Ascending aorta (tissue), 2 donors: ENCODE measurements around the gene SNX2. TPM values are rescaled to one million over a fixed set of nuclear protein-coding genes. Genes with fewer than 3 reads are reported as not detected.

Experiments used
- DNase-seq, 2 donors: peaks; one replicate each; pipeline ENCODE4 v3.0.0-alpha.2; 2019; ENCODE audit warnings: low spot score in 2 of 2
- H3K27ac ChIP-seq, 2 donors: fragments of 200-600 bp; sonication (generic); one replicate each; pipeline ENCODE4 v1.5.1; 2016 to 2017; ENCODE audit warnings: mild to moderate bottlenecking in 1 of 2
- H3K27me3 ChIP-seq: fragments of 200-600 bp; sonication (generic); one replicate; pipeline ENCODE4 v1.5.1; 2017
- H3K36me3 ChIP-seq, 2 donors: fragments of 200-600 bp; sonication (generic); one replicate each; pipeline ENCODE4 v1.5.1; 2016
- H3K4me1 ChIP-seq, 2 donors: fragments of 200-600 bp; sonication (generic); one replicate each; pipeline ENCODE4 v1.5.1; 2016 to 2017; ENCODE audit warnings: mild to moderate bottlenecking in 1 of 2
- H3K4me3 ChIP-seq, 2 donors: fragments of 200-600 bp; sonication (generic); one replicate each; pipeline ENCODE4 v1.5.1; 2016 to 2017; ENCODE audit warnings: mild to moderate bottlenecking in 1 of 2
- H3K9me3 ChIP-seq, 2 donors: fragments of 200-600 bp; sonication (generic); one replicate each; pipeline ENCODE4 v1.5.1; 2016
- CTCF ChIP-seq, 3 experiments: fragments of 200-600 bp in 2 of 3; fragments of 450-650 bp in 1 of 3; sonication (generic) in 2 of 3; IDR thresholded peaks; one replicate each; pipeline ENCODE4 v1.5.1; 2016 to 2019; ENCODE audit warnings: antibody characterized with exemption in 3 of 3, mild to moderate bottlenecking in 1 of 3, moderate library complexity in 1 of 3
- intact Hi-C: fragments of 100-400 bp; cut with DNase I; formaldehyde crosslinking; loops from one replicate; pipeline ENCODE4 v1.15.1; 2023
- total RNA-seq: library from RNA; depleted of rRNA; stranded (reverse); fragments of >200 nt; gene quantifications from one replicate; pipeline ENCODE4 v1.1.0, GENCODE V29; 2016

SNX2 gene
- total RNA-seq, 1 donor from 2014 or later, result 15.6 TPM

- no peak for TF ChIP-seq CTCF (IDR thresholded peaks at IDR 0.05)
- H3K4me3 ChIP-seq, result no peak overlapping the region
- intact Hi-C loops, result no loop called here
- H3K27me3 ChIP-seq, result no peaks in the 10 kb centered on the region
- no peaks in the 10 kb centered on the region for H3K9me3 ChIP-seq
- no peak overlapping the region for H3K27ac ChIP-seq
- no peak for DNase-seq
- no peaks in the 10 kb centered on the region for H3K4me1 ChIP-seq
- H3K36me3 ChIP-seq, result peaks cover 10 to 37% of the 10 kb centered on the region in 2 donors
Measured at GRCh38 chr5:122816756-122817155, 41.9 kb downstream of the SNX2 start.

- Histone ChIP-seq H3K9me3 (no peaks in the 10 kb centered on the region), H3K27me3 (no peaks in the 10 kb centered on the region), H3K4me3 (no peak overlapping the region), H3K36me3 (peaks cover 9 to 24% of the 10 kb centered on the region in 2 donors), H3K4me1 (no peaks in the 10 kb centered on the region), H3K27ac (no peak overlapping the region)
- intact Hi-C loops, result no loop called here
- no peak for TF ChIP-seq CTCF (IDR thresholded peaks at IDR 0.05)
- DNase-seq, result no peak
Measured at GRCh38 chr5:122831984-122832383, 57.1 kb downstream of the SNX2 start.

GRCh38 chr5:122835681-122836080, 60.8 kb downstream of the SNX2 start:
- no peak for DNase-seq
- no peak for TF ChIP-seq CTCF (IDR thresholded peaks at IDR 0.05)
- intact Hi-C loops, result no loop called here
- Histone ChIP-seq H3K27me3 (no peaks in the 10 kb centered on the region), H3K4me1 (no peaks in the 10 kb centered on the region), H3K27ac (no peak overlapping the region), H3K4me3 (no peak overlapping the region), H3K9me3 (no peaks in the 10 kb centered on the region), H3K36me3 (no peaks in the 10 kb centered on the region)

GRCh38 chr5:122836947-122837346, 62.1 kb downstream of the SNX2 start:
- H3K36me3 ChIP-seq, result no peaks in the 10 kb centered on the region
- intact Hi-C loops, result no loop called here
- no peak for DNase-seq

GRCh38 chr5:122839731-122840130, 64.9 kb downstream of the SNX2 start:
- H3K9me3 ChIP-seq, result no peaks in the 10 kb centered on the region
- TF ChIP-seq CTCF (IDR thresholded peaks at IDR 0.05), result no peak
- no peak overlapping the region for H3K27ac ChIP-seq
- H3K27me3 ChIP-seq, result no peaks in the 10 kb centered on the region
- H3K36me3 ChIP-seq, result no peaks in the 10 kb centered on the region
- peaks cover 5% of the 10 kb centered on the region in 2 donors for H3K4me1 ChIP-seq
- no peak overlapping the region for H3K4me3 ChIP-seq
- DNase-seq, result no peak
- intact Hi-C loops, result loop anchor here (10.0 kb wide), 1 partner anchor 335 kb away; no protein-coding TSS in a partner anchor

More at GRCh38 chr5:122836947-122837346, 62.1 kb downstream of the SNX2 start:
- no peak for TF ChIP-seq CTCF (IDR thresholded peaks at IDR 0.05)
- H3K4me3 ChIP-seq, result no peak overlapping the region
- H3K4me1 ChIP-seq, result no peaks in the 10 kb centered on the region
- no peak overlapping the region for H3K27ac ChIP-seq
- H3K9me3 ChIP-seq, result no peaks in the 10 kb centered on the region
- no peaks in the 10 kb centered on the region for H3K27me3 ChIP-seq

- DNase-seq, result no peak
- no peak overlapping the region for H3K27ac ChIP-seq
- no peaks in the 10 kb centered on the region for H3K27me3 ChIP-seq
- no peaks in the 10 kb centered on the region for H3K9me3 ChIP-seq
- H3K4me1 ChIP-seq, result peaks cover 8 to 11% of the 10 kb centered on the region in 2 donors
- no peaks in the 10 kb centered on the region for H3K36me3 ChIP-seq
- no peak for TF ChIP-seq CTCF (IDR thresholded peaks at IDR 0.05)
- intact Hi-C loops, result loop anchor here (10.0 kb wide), 1 partner anchor 333 kb away; no protein-coding TSS in a partner anchor
- no peak overlapping the region for H3K4me3 ChIP-seq
Measured at GRCh38 chr5:122842016-122842580, 67.2 kb downstream of the SNX2 start.
